Subcutaneous abdominal adipose tissue (tissue), 5 donors: Measurements from ENCODE around the gene RBM20.
"Not testable (repeated sequence)": the region's sequence is repeated elsewhere in the genome, so short reads cannot be mapped to it uniquely, and the experiment has no call there.

Source experiments
- H3K27ac ChIP-seq: one replicate; pipeline ENCODE4 v1.7.0; 2013; ENCODE audit warnings: low read depth, mild to moderate bottlenecking, inconsistent platforms, low read length, moderate library complexity
- H3K27me3 ChIP-seq, 5 donors: one replicate each; pipeline ENCODE4 v1.7.0; 2013; ENCODE audit warnings: low read length in 5 of 5, inconsistent platforms in 1 of 5; ENCODE audit not compliant: control insufficient read depth in 5 of 5, insufficient read depth in 4 of 5
- H3K36me3 ChIP-seq, 5 donors: one replicate each; pipeline ENCODE4 v1.7.0; 2013; ENCODE audit warnings: low read length in 5 of 5; ENCODE audit not compliant: control insufficient read depth in 5 of 5, insufficient read depth in 5 of 5
- H3K4me1 ChIP-seq, 5 donors: one replicate each; pipeline ENCODE4 v1.7.0; 2013; ENCODE audit warnings: low read length in 5 of 5, mild to moderate bottlenecking in 3 of 5, moderate library complexity in 1 of 5; ENCODE audit not compliant: control insufficient read depth in 5 of 5, insufficient read depth in 5 of 5
- H3K4me3 ChIP-seq, 5 donors: one replicate each; pipeline ENCODE4 v1.7.0; 2013; ENCODE audit warnings: low read length in 5 of 5, low read depth in 1 of 5
- H3K9ac ChIP-seq, 5 donors: one replicate each; pipeline ENCODE4 v1.7.0; 2013; ENCODE audit warnings: low read length in 5 of 5, mild to moderate bottlenecking in 4 of 5, moderate library complexity in 3 of 5
- H3K9me3 ChIP-seq, 5 donors: one replicate each; pipeline ENCODE4 v1.7.0; 2013; ENCODE audit warnings: low read length in 5 of 5; ENCODE audit not compliant: control insufficient read depth in 5 of 5
- donor health status: healthy.
- donor health status: healthy.
- donor health status: healthy.
- donor health status: healthy.
- donor health status: healthy.

The RBM20 gene

DNA sequence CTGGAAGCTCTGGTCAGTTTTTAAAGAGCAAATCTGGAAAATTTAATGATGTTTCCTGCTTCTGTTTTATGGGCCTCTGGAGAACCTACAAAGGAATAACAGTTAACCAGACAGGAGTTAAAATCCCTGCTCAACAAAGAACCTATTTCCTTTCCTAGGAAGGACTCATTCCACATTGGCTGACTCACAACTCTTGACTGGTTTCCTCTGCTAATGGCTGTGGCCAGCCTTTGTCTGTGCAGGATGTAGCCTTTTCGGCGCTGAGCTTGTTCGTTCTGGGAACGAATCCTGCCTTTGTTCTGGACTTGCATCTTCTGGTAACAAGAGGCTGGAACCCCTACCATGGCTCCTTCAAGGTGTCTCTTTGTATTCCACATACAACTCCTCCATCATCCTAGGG, 114.8 kb downstream of the RBM20 start:
- Histone ChIP-seq H3K9ac (no peak overlapping the region), H3K4me1 (peaks cover 0 to 40% (median 0%) of the 10 kb centered on the region in 5 donors), H3K27ac (no peak overlapping the region), H3K4me3 (no peak overlapping the region), H3K9me3 (no peaks in the 10 kb centered on the region), H3K36me3 (no peaks in the 10 kb centered on the region), H3K27me3 (peaks cover 0 to 6% (median 0%) of the 10 kb centered on the region in 5 donors)

DNA sequence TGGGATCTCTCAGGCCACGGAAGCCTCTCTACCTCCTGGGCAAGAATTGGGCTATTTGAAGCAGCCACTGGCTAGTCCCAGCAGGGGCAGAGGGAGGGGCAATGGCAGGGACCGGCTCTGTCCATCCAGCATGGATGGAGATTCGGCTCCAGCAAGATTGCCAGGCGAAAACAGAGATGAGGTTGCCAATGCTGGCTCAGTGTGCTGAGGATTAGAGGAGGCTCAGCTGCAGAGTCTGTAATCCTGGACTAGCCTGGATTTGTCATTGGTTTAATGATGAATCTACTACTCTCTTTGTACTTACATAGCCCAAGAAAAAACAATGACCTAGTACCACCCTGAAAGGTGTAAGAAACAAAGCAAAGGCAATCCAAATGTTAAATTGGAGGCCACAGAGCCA, 115.4 kb downstream of the RBM20 start:
- Histone ChIP-seq H3K9me3 (no peaks in the 10 kb centered on the region), H3K27ac (no peak overlapping the region), H3K4me3 (no peak overlapping the region), H3K9ac (no peak overlapping the region), H3K4me1 (peaks cover 0 to 40% (median 0%) of the 10 kb centered on the region in 5 donors), H3K36me3 (no peaks in the 10 kb centered on the region), H3K27me3 (peaks cover 0 to 8% (median 3%) of the 10 kb centered on the region in 5 donors)

- Histone ChIP-seq H3K27me3 (peaks cover 0 to 10% (median 3%) of the 10 kb centered on the region in 5 donors), H3K9me3 (no peaks in the 10 kb centered on the region), H3K4me1 (peaks cover 0 to 27% (median 0%) of the 10 kb centered on the region in 5 donors), H3K9ac (no peak overlapping the region), H3K36me3 (no peaks in the 10 kb centered on the region), H3K27ac (no peak overlapping the region), H3K4me3 (no peak overlapping the region)
Observed at GRCh38 chr10:110762109-110762848, 118.1 kb downstream of the RBM20 start.

GRCh38 chr10:110762849-110763211, 118.7 kb downstream of the RBM20 start:
- H3K4me3 ChIP-seq: no peak overlapping the region
- no peaks in the 10 kb centered on the region for H3K36me3 ChIP-seq
- H3K9ac ChIP-seq: no peak overlapping the region
- no peaks in the 10 kb centered on the region for H3K9me3 ChIP-seq
- H3K27ac ChIP-seq: no peak overlapping the region
- H3K4me1 ChIP-seq: peaks cover 0 to 22% (median 0%) of the 10 kb centered on the region in 5 donors
- H3K27me3 ChIP-seq: peaks cover 0 to 10% (median 3%) of the 10 kb centered on the region in 5 donors

GRCh38 chr10:110764378-110764777, 120.2 kb downstream of the RBM20 start:
- Histone ChIP-seq H3K9ac (no peak overlapping the region), H3K9me3 (no peaks in the 10 kb centered on the region), H3K4me1 (peaks cover 0 to 8% (median 0%) of the 10 kb centered on the region in 5 donors), H3K4me3 (no peak overlapping the region), H3K27me3 (peaks cover 0 to 10% (median 3%) of the 10 kb centered on the region in 5 donors), H3K36me3 (no peaks in the 10 kb centered on the region), H3K27ac (no peak overlapping the region)

DNA sequence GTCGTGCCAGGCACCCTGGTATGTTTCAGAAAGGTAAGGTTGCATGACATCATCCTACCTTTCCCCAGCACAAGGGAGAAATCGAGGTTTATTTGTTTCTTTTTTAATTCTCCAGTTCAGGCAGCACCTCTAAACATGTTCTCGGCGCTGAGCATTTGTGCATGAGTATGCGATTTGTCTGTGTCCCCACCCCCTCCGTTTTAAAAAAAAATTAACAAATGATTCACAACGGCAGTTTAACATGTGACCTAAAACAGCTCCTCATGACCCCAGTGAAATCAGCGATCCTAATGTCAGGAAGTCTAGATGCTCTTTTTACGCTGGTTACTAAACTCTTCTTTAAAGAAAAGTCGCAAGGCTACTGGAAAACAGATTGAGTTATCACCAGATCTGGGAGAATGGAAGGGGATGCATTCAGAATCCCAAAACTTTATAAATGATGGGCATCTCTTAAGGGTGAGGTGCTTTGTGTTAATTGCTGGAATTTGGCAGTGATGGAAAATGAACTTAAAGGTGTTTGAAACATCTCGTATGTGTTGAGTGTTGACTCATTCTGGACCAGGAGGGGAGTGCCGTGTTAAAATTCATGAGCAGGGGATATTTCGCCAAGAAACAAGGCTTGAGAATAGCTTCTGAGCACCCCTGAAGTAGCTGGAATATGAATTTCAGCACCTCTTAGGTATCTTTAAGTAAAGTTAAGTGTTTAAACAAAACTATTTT, 120.8 kb downstream of the RBM20 start:
- H3K4me3 ChIP-seq: no peak overlapping the region
- no peak overlapping the region for H3K9ac ChIP-seq
- no peak overlapping the region for H3K27ac ChIP-seq
- H3K27me3 ChIP-seq: peaks cover 0 to 10% (median 3%) of the 10 kb centered on the region in 5 donors
- no peaks in the 10 kb centered on the region for H3K36me3 ChIP-seq
- no peaks in the 10 kb centered on the region for H3K9me3 ChIP-seq
- H3K4me1 ChIP-seq: peaks cover 0 to 2% (median 0%) of the 10 kb centered on the region in 5 donors

DNA sequence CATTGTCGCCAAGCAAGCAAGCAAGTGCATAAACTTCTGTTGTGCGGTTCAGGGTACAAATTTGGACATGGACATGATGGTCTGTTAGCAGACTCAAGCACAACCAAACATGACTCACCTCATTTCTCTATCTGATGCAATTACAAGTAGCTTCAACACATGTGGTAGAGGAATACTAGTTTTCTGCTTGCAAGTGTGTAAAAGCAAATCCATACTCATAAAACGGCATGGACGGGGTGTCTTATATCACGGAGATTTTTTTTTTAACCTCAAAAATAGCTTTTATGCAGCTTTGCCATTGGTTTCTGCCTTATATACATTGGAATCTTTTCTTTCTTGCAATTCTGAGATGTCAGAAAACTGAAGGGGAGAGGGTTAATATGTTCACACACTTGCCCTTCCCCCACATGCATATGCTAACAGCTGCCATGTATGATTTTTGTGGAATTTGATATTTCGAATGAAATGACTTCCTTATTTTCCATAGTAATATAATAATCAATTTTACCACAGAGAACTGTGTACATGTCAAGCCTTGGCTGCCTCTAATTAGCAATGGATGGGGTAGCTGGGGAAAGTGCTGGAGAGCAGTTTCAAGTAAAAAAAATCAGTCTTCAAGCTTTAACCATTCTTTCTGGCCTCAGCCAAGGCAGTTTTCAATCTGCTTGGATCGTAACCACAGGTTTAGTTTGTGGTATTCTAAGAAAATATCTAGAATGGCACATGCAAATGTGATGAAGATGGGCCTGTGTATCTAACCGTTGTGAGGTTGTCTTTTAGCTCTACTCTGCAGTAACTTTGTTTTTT, 121.6 kb downstream of the RBM20 start:
- peaks cover 0 to 8% (median 3%) of the 10 kb centered on the region in 5 donors for H3K27me3 ChIP-seq
- H3K36me3 ChIP-seq: no peaks in the 10 kb centered on the region
- H3K27ac ChIP-seq: no peak overlapping the region
- H3K4me1 ChIP-seq: no peaks in the 10 kb centered on the region
- no peaks in the 10 kb centered on the region for H3K9me3 ChIP-seq
- H3K9ac ChIP-seq: no peak overlapping the region
- no peak overlapping the region for H3K4me3 ChIP-seq

GRCh38 chr10:110767601-110768000, 123.5 kb downstream of the RBM20 start:
- H3K4me3 ChIP-seq, H3K27ac ChIP-seq, H3K27me3 ChIP-seq, H3K9ac ChIP-seq, H3K4me1 ChIP-seq, H3K36me3 ChIP-seq, H3K9me3 ChIP-seq: not testable (repeated sequence)

- Histone ChIP-seq H3K27ac (no peak overlapping the region), H3K9ac (no peak overlapping the region), H3K36me3 (no peaks in the 10 kb centered on the region), H3K27me3 (no peaks in the 10 kb centered on the region), H3K9me3 (no peaks in the 10 kb centered on the region), H3K4me3 (no peak overlapping the region), H3K4me1 (no peaks in the 10 kb centered on the region)
Observed at GRCh38 chr10:110770243-110770642, 126.1 kb downstream of the RBM20 start.

DNA sequence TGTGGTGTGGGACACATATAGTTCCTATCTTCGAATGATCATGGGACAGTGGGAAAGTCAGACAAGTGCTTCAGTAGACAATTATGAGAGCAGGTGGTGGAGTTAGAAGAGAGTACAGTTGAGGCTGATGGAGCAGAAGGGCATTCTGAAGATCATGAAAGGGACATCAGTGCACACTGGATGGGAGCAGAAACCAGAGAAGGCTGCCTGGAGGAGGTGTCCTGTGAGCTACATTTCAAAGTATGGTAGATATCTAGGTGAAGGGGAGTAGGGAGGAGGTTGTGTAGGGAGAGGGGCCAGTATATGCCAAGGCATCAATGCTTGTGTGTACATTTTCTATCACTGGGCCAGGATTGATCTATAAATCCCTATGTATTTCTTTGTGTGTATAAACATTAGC, 127.3 kb downstream of the RBM20 start:
- Histone ChIP-seq H3K27me3 (no peaks in the 10 kb centered on the region), H3K4me1 (no peaks in the 10 kb centered on the region)

More for the DNA sequence above, 127.3 kb downstream of the RBM20 start:
- Histone ChIP-seq H3K9me3 (no peaks in the 10 kb centered on the region), H3K36me3 (no peaks in the 10 kb centered on the region), H3K9ac (no peak overlapping the region), H3K4me3 (no peak overlapping the region), H3K27ac (no peak overlapping the region)
